Natural killer cell treated with Interleukin-12 subunit alpha and Interleukin-12 subunit beta and Interleukin-15 and Interleukin-18, amount 100 ng/mL, for 72 hours (primary cell): ENCODE results near the gene TXLNA. TPM values are rescaled to one million over a fixed set of nuclear protein-coding genes. Genes with fewer than 3 reads are reported as not detected.
A peak's percentile ranks its signal among the peaks of the same experiment; 100 is the strongest.

Source experiments
- ATAC-seq, 2 donors: fragments of 150-1000 bp; cut with Tn5 transposase in 1 of 2; sonication (Bioruptor Pico), chemical (Tn5 transposase) in 1 of 2; 2 replicates each; pipeline ENCODE4 v1.10.0; 2021
- DNase-seq: peaks from one replicate; pipeline ENCODE4 v3.0.0; 2022; ENCODE audit warnings: low spot score
- H3K27ac Mint-ChIP-seq, 2 donors: 1 replicate in 1 of 2; 2 replicates in 1 of 2; pipeline ENCODE4 v1.8.0; 2022; ENCODE audit warnings: mixed read lengths in 2 of 2, mild to moderate bottlenecking in 1 of 2, moderate library complexity in 1 of 2
- H3K27me3 Mint-ChIP-seq, 2 donors: 1 replicate in 1 of 2; 2 replicates in 1 of 2; pipeline ENCODE4 v1.8.0; 2022; ENCODE audit warnings: mixed read lengths in 2 of 2
- H3K36me3 Mint-ChIP-seq: one replicate; pipeline ENCODE4 v1.8.0; 2022; ENCODE audit warnings: mixed read lengths
- H3K4me1 Mint-ChIP-seq, 2 donors: 1 replicate in 1 of 2; 2 replicates in 1 of 2; pipeline ENCODE4 v1.8.0; 2022; ENCODE audit warnings: low read depth in 2 of 2, mixed read lengths in 2 of 2, mild to moderate bottlenecking in 1 of 2
- H3K4me3 Mint-ChIP-seq: one replicate; pipeline ENCODE4 v1.8.0; 2022; ENCODE audit warnings: mixed read lengths
- H3K9me3 Mint-ChIP-seq: 2 replicates; pipeline ENCODE4 v1.8.0; 2022; ENCODE audit warnings: mixed read lengths
- total RNA-seq, 2 donors: library from RNA; stranded (reverse); gene quantifications; one replicate each; pipeline ENCODE4 v1.2.3, GENCODE V29; 2022

Gene TXLNA
- total RNA-seq, 2 donors from 2014 or later, result 101 to 118 TPM

DNA sequence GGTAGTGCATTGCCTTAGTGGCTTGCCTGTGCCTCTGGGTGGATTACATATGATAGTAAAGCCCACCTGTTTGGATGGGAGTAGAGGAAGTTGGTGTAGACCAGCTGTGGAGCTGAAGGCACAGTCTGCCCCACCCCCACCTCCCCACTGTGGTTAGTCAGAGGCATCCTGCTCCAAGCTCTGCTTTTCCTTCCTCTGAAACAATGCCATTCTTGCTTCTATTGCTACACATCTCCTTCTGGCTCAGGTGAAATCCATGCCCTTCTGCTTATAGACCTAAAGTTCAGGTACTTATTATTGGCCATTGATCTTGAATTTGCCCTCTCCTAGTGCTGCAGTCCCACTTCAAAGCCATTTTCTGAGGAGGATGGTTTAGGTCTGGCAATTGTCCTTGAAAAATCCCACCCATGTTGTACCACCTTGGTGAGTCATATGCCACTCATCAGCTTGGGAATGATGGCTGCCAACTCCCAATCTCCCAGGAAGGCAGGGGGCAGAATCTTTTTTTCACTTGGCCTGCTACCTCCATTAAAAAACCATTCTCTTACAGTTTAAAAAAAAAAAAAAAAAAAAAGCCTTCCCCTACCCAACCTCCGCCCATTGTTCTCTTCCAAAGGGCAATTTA is 6.7 kb upstream of the TXLNA start:
- DNase-seq, result no peak
- H3K27me3 Mint-ChIP-seq, result no peaks in the 10 kb centered on the region
- ATAC-seq, result no peak
- no peak overlapping the region for H3K4me3 Mint-ChIP-seq
- peaks cover 0 to 5% of the 10 kb centered on the region in 2 donors for H3K4me1 Mint-ChIP-seq
- no peaks in the 10 kb centered on the region for H3K9me3 Mint-ChIP-seq
- no peak overlapping the region for H3K27ac Mint-ChIP-seq
- peaks cover 15% of the 10 kb centered on the region for H3K36me3 Mint-ChIP-seq

DNA sequence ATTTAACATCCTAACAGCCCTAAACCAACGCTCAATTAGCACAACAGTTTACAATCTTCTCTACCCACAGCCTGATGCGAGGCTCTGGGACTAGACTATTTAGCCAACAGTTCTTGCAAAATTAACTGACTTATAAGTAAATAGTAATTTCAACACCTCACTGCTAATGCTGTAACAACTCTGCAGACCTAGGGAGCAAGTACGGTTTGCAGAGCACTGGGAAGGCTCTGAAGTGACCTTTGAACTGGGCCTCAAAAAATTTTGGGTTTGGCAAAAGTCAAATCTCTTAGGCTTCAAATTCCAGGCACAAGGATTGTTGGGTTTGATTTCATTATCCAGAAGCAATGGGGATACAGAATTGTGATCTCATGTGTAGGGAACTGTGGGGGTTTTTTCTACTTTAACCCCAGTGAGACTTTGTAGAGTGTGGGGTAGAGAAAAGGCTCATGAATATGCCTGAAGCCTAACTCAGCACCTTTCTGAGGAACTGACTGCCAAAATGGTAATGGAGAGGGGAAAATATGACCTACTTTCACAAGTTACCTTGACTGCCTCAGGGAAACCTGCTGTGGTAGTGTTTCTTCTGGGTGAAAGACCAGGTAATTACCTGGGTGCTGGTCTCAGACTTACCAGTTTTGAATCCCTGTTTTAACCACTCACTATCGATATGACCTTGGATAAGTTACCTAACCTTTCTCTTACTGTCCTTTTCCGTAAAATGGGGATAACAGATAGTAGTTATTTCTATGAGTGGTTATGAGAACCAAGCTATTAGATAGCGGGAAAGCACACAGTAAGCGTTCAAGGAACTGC is 889 bp upstream of the TXLNA start:
- Mint-ChIP-seq H3K27me3 (no peaks in the 10 kb centered on the region), H3K9me3 (no peaks in the 10 kb centered on the region), H3K4me3 (peak overlapping the region; percentile 88), H3K4me1 (peaks cover 28 to 33% of the 10 kb centered on the region in 2 donors), H3K36me3 (peaks cover 17% of the 10 kb centered on the region), H3K27ac (peak overlapping the region; percentile 98 to 99)
- ATAC-seq (no peak), DNase-seq (no peak)

DNA sequence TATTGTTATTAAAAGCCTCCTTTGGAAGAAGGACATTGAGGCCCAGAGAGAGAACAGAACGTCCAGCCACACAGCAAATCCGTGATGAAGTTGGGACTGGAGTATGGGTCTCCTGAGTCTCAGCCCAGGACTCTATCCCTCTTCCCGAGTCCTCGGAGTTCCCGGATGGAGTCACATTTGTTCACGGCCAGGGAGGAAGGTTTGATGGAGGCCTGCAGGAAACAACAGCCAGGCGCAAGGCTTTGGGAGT is 357 bp upstream of the TXLNA start:
- ATAC-seq (no peak), DNase-seq (no peak)
- H3K4me1 Mint-ChIP-seq, result peaks cover 32 to 37% of the 10 kb centered on the region in 2 donors
- H3K9me3 Mint-ChIP-seq, result no peaks in the 10 kb centered on the region
- H3K36me3 Mint-ChIP-seq, result peaks cover 20% of the 10 kb centered on the region
- H3K27ac Mint-ChIP-seq, result peak overlapping the region; percentile 98 to 99
- H3K4me3 Mint-ChIP-seq, result peak overlapping the region; percentile 88
- no peaks in the 10 kb centered on the region for H3K27me3 Mint-ChIP-seq

GRCh38 chr1:32180186-32181060 is 948 bp downstream of the TXLNA start:
- Mint-ChIP-seq H3K36me3 (peaks cover 31% of the 10 kb centered on the region), H3K9me3 (no peaks in the 10 kb centered on the region), H3K27ac (peak overlapping the region; percentile 98 to 99), H3K4me1 (peaks cover 41 to 46% of the 10 kb centered on the region in 2 donors), H3K27me3 (no peaks in the 10 kb centered on the region), H3K4me3 (peak overlapping the region; percentile 88)
- DNase-seq, result no peak
- peak; percentile 3 to 43 for ATAC-seq

GRCh38 chr1:32181065-32181464 is 1.6 kb downstream of the TXLNA start:
- Mint-ChIP-seq H3K4me1 (peaks cover 45 to 49% of the 10 kb centered on the region in 2 donors), H3K9me3 (no peaks in the 10 kb centered on the region), H3K27ac (peak overlapping the region; percentile 98 to 99), H3K27me3 (no peaks in the 10 kb centered on the region), H3K36me3 (peaks cover 35% of the 10 kb centered on the region), H3K4me3 (peak overlapping the region; percentile 88)
- ATAC-seq (no peak), DNase-seq (no peak)

GRCh38 chr1:32181563-32181962 is 2.1 kb downstream of the TXLNA start:
- no peak for ATAC-seq

GRCh38 chr1:32182060-32182459 is 2.6 kb downstream of the TXLNA start:
- H3K36me3 Mint-ChIP-seq, result peaks cover 42% of the 10 kb centered on the region
- ATAC-seq, result no peak
- peak overlapping the region in 1 of 2 donors; percentile 99 for H3K27ac Mint-ChIP-seq
- peak overlapping the region; percentile 65 for H3K4me3 Mint-ChIP-seq
- peaks cover 52 to 55% of the 10 kb centered on the region in 2 donors for H3K4me1 Mint-ChIP-seq
- H3K27me3 Mint-ChIP-seq, result no peaks in the 10 kb centered on the region
- no peak for DNase-seq
- H3K9me3 Mint-ChIP-seq, result no peaks in the 10 kb centered on the region

More at GRCh38 chr1:32181563-32181962, 2.1 kb downstream of the TXLNA start:
- peak overlapping the region; percentile 88 for H3K4me3 Mint-ChIP-seq
- peak overlapping the region; percentile 98 to 99 for H3K27ac Mint-ChIP-seq
- peaks cover 50 to 54% of the 10 kb centered on the region in 2 donors for H3K4me1 Mint-ChIP-seq
- no peak for DNase-seq
- no peaks in the 10 kb centered on the region for H3K9me3 Mint-ChIP-seq
- peaks cover 40% of the 10 kb centered on the region for H3K36me3 Mint-ChIP-seq
- no peaks in the 10 kb centered on the region for H3K27me3 Mint-ChIP-seq

DNA sequence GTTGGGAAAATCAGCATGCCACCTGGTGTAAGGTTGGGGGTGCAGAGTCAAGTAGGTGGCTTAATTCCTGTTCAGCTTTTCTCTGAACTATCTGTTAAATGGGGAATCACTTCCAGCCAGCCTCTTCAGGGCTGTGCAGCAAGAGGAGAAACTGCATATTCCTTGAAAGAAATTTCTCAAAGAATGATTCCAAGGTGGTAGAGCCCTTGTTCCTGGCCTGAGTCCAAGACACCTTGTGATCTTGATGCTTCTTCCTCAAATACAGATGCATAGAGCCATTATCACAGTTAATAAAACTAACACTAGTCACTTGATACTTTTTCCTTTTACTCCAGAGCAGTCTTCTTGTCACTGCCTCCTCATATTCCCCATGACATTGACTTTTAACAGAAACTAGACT is 5.2 kb downstream of the TXLNA start:
- no peaks in the 10 kb centered on the region for H3K27me3 Mint-ChIP-seq
- no peak for DNase-seq
- peaks cover 51% of the 10 kb centered on the region for H3K36me3 Mint-ChIP-seq
- no peak overlapping the region for H3K27ac Mint-ChIP-seq
- no peaks in the 10 kb centered on the region for H3K9me3 Mint-ChIP-seq
- ATAC-seq, result no peak
- H3K4me3 Mint-ChIP-seq, result peak overlapping the region; percentile 70
- H3K4me1 Mint-ChIP-seq, result peaks cover 49 to 52% of the 10 kb centered on the region in 2 donors

GRCh38 chr1:32186077-32186476 is 6.6 kb downstream of the TXLNA start:
- no peak for DNase-seq
- Mint-ChIP-seq H3K27ac (peak overlapping the region; percentile 55 to 65), H3K4me1 (peaks cover 38 to 41% of the 10 kb centered on the region in 2 donors), H3K27me3 (no peaks in the 10 kb centered on the region), H3K4me3 (peak overlapping the region; percentile 50), H3K36me3 (peaks cover 44% of the 10 kb centered on the region), H3K9me3 (no peaks in the 10 kb centered on the region)
- ATAC-seq, result no peak

- H3K27me3 Mint-ChIP-seq, result no peaks in the 10 kb centered on the region
- ATAC-seq (no peak), DNase-seq (no peak)
- no peaks in the 10 kb centered on the region for H3K9me3 Mint-ChIP-seq
- peak overlapping the region; percentile 50 for H3K4me3 Mint-ChIP-seq
- peaks cover 42% of the 10 kb centered on the region for H3K36me3 Mint-ChIP-seq
- H3K27ac Mint-ChIP-seq, result peak overlapping the region; percentile 55 to 65
- H3K4me1 Mint-ChIP-seq, result peaks cover 33 to 37% of the 10 kb centered on the region in 2 donors
These were observed 7.0 kb downstream of the TXLNA start for GRCh38 chr1:32186491-32186890.

DNA sequence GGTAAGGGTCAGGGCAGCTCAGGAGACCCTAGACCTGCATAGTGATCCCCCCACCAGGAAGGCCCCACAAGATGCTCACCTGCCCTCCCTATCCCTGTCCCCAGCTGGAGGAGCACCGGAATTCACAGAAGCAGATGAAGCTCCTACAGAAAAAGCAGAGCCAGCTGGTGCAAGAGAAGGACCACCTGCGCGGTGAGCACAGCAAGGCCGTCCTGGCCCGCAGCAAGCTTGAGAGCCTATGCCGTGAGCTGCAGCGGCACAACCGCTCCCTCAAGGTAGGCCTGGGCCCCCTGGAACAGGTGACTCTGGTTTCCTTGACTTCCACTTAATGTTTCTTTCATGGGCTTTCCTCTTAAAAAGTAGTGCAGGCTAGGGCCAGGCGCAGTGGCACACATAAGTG is 8.4 kb downstream of the TXLNA start:
- ATAC-seq (no peak), DNase-seq (no peak)
- H3K27ac Mint-ChIP-seq, result no peak overlapping the region
- no peaks in the 10 kb centered on the region for H3K9me3 Mint-ChIP-seq
- no peak overlapping the region for H3K4me3 Mint-ChIP-seq
- no peaks in the 10 kb centered on the region for H3K27me3 Mint-ChIP-seq
- peaks cover 32 to 37% of the 10 kb centered on the region in 2 donors for H3K4me1 Mint-ChIP-seq
- H3K36me3 Mint-ChIP-seq, result peaks cover 51% of the 10 kb centered on the region

DNA sequence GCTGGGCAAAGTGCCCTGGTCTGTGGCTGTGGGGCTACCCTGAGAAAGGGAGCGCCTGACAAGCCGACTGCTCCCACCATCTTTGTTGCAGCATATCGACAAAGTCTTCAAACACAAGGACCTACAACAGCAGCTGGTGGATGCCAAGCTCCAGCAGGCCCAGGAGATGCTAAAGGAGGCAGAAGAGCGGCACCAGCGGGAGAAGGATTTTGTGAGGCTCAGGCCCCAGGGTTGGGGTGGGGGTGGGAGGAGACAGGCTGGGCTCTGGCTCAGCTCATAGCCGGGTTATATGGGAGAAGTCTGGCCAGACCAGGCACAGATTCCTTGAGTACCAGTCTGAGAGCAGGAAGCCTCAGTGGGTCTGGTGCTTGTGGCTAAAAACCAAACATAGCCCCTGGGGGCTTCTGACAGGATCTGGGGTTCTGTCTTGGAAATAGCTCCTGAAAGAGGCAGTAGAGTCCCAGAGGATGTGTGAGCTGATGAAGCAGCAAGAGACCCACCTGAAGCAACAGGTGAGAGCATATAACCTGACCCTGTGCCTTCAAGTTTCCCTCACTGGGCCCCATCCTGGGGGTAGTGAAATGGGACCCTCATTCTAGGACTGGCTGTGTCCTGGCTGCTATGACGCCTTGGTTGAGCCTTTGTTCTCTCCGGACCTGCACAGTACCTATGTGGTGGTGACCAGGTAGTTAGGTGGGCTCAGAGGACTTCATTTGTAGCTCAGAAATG is 12.9 kb downstream of the TXLNA start:
- H3K4me3 Mint-ChIP-seq, result no peak overlapping the region
- H3K27me3 Mint-ChIP-seq, result no peaks in the 10 kb centered on the region
- ATAC-seq, result no peak
- peak overlapping the region in 1 of 2 donors; percentile 18 for H3K27ac Mint-ChIP-seq
- no peak for DNase-seq
- H3K4me1 Mint-ChIP-seq, result peaks cover 22 to 37% of the 10 kb centered on the region in 2 donors
- H3K36me3 Mint-ChIP-seq, result peaks cover 48% of the 10 kb centered on the region
- H3K9me3 Mint-ChIP-seq, result no peaks in the 10 kb centered on the region

DNA sequence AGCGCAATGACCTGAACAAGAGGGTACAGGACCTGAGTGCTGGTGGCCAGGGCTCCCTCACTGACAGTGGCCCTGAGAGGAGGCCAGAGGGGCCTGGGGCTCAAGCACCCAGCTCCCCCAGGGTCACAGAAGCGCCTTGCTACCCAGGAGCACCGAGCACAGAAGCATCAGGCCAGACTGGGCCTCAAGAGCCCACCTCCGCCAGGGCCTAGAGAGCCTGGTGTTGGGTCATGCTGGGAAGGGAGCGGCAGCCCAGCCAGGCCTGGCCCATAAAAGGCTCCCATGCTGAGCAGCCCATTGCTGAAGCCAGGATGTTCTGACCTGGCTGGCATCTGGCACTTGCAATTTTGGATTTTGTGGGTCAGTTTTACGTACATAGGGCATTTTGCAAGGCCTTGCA is 15.5 kb downstream of the TXLNA start:
- no peaks in the 10 kb centered on the region for H3K9me3 Mint-ChIP-seq
- peaks cover 26 to 42% of the 10 kb centered on the region in 2 donors for H3K4me1 Mint-ChIP-seq
- no peak for DNase-seq
- peaks cover 38% of the 10 kb centered on the region for H3K36me3 Mint-ChIP-seq
- ATAC-seq, result no peak
- H3K27ac Mint-ChIP-seq, result no peak overlapping the region
- H3K27me3 Mint-ChIP-seq, result no peaks in the 10 kb centered on the region
- no peak overlapping the region for H3K4me3 Mint-ChIP-seq
